RWPE2 (cell line): ENCODE data around the gene ASIC3.
A peak's percentile ranks its signal among the peaks of the same experiment; 100 is the strongest.

Experiments used
- ATAC-seq: fragments of 200-7000 bp; cut with Tn5 transposase; 3 replicates; pipeline ENCODE4 v1.9.1; 2021; ENCODE audit warnings: low read depth
- DNase-seq: peaks from one replicate; pipeline ENCODE4 v3.0.0-alpha.2; 2020; ENCODE audit warnings: low spot score
- H3K27ac ChIP-seq: fragments of 450-650 bp; 2 replicates; pipeline ENCODE4 v1.5.1; 2017; ENCODE audit warnings: mild to moderate bottlenecking; ENCODE audit not compliant: poor library complexity, severe bottlenecking
- H3K27me3 ChIP-seq: fragments of 250-450 bp; sonication (Bioruptor Pico); 2 replicates; pipeline ENCODE4 v1.5.1; 2021; ENCODE audit warnings: mild to moderate bottlenecking, moderate library complexity; ENCODE audit not compliant: insufficient read depth, poor library complexity, severe bottlenecking
- H3K36me3 ChIP-seq: fragments of 250-450 bp; sonication (Bioruptor Pico); 2 replicates; pipeline ENCODE4 v1.5.1; 2020; ENCODE audit warnings: low read depth, mild to moderate bottlenecking, moderate library complexity
- H3K4me1 ChIP-seq: fragments of 250-450 bp; sonication (Bioruptor Pico); 2 replicates; pipeline ENCODE4 v1.5.1; 2021; ENCODE audit warnings: mild to moderate bottlenecking, moderate library complexity; ENCODE audit not compliant: insufficient read depth, poor library complexity, severe bottlenecking
- H3K4me3 ChIP-seq: fragments of 250-450 bp; sonication (Bioruptor Pico); 2 replicates; pipeline ENCODE4 v1.5.1; 2021; ENCODE audit warnings: mild to moderate bottlenecking, moderate library complexity; ENCODE audit not compliant: severe bottlenecking
- H3K9me3 ChIP-seq: fragments of 250-450 bp; sonication (Bioruptor Pico); 2 replicates; pipeline ENCODE4 v1.5.1; 2021; ENCODE audit warnings: mild to moderate bottlenecking, moderate library complexity; ENCODE audit not compliant: severe bottlenecking
- TF ChIP-seq, protein P1 (sequence below): fragments of 450-650 bp; IDR thresholded peaks from one replicate; pipeline ENCODE4 v1.5.1; 2017; ENCODE audit warnings: mild to moderate bottlenecking, moderate library complexity; ENCODE audit not compliant: poor library complexity, severe bottlenecking

The ASIC3 gene

DNA sequence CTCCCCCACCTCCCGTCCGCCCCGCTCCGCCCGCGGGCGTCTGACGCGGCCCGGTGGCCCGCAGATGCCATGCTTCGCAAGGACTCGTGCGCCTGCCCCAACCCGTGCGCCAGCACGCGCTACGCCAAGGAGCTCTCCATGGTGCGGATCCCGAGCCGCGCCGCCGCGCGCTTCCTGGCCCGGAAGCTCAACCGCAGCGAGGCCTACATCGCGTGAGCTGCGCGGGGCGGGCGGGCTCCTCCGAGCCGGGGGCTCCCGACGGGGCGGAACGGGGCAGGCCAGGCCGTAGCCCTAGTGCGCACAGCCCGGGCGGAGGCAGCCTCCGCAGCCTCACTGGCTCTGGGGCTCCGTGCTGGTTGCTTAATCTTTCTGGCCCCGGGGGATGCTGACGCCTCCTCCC, 2.8 kb downstream of the ASIC3 start:
- peaks cover 6% of the 10 kb centered on the region for H3K27me3 ChIP-seq
- ATAC-seq (peak; percentile 67), DNase-seq (no peak)
- H3K36me3 ChIP-seq: no peaks in the 10 kb centered on the region
- no peak overlapping the region for H3K27ac ChIP-seq
- H3K9me3 ChIP-seq: no peaks in the 10 kb centered on the region
- H3K4me1 ChIP-seq: no peaks in the 10 kb centered on the region
- TF ChIP-seq, protein P1, sequence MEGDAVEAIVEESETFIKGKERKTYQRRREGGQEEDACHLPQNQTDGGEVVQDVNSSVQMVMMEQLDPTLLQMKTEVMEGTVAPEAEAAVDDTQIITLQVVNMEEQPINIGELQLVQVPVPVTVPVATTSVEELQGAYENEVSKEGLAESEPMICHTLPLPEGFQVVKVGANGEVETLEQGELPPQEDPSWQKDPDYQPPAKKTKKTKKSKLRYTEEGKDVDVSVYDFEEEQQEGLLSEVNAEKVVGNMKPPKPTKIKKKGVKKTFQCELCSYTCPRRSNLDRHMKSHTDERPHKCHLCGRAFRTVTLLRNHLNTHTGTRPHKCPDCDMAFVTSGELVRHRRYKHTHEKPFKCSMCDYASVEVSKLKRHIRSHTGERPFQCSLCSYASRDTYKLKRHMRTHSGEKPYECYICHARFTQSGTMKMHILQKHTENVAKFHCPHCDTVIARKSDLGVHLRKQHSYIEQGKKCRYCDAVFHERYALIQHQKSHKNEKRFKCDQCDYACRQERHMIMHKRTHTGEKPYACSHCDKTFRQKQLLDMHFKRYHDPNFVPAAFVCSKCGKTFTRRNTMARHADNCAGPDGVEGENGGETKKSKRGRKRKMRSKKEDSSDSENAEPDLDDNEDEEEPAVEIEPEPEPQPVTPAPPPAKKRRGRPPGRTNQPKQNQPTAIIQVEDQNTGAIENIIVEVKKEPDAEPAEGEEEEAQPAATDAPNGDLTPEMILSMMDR: no peak
- no peak overlapping the region for H3K4me3 ChIP-seq

DNA sequence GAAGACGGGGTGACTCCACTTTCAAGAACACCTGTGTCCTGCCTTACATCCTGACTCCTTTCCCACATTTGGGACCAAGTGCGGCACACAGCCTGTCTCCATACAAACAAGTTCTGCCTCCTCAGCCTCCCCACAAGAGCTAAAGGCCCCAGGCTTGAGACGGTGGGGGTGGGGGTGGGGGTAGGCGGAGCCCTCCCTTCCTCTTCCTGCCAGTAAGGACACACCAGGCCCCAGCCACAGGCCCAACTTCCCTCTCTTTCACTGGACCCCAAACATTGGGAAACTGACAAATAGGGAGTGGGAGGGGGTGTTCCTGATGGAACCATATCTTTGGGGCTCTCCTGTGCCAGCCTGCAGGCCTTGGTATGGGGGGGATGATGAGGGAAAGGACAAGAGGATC, 4.8 kb downstream of the ASIC3 start:
- ATAC-seq: no peak
- no peak overlapping the region for H3K27ac ChIP-seq
- peaks cover 6% of the 10 kb centered on the region for H3K27me3 ChIP-seq
- no peaks in the 10 kb centered on the region for H3K9me3 ChIP-seq
- no peaks in the 10 kb centered on the region for H3K4me1 ChIP-seq
- no peak overlapping the region for H3K4me3 ChIP-seq
- TF ChIP-seq, protein P1: no peak
- DNase-seq: no peak
- H3K36me3 ChIP-seq: no peaks in the 10 kb centered on the region

DNA sequence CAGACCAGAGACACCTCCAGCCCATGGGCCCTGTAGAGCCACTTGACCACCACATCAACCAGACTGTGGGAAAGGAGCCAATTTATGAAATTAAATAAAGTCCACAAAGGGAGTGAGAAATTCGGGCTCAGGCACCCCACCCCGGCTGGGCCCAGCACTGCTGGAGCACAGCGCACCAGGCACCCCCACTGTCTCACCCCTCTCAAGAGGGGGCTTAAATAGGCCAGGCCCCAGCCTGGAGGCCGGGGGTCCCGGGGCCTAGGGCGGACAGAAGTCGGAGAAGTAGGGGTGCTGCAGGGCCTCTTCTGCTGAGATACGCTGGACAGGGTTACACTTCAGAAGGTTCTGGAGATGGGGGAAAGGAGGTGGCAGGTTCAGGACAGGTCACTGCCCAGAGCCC, 5.4 kb downstream of the ASIC3 start:
- peaks cover 3% of the 10 kb centered on the region for H3K4me1 ChIP-seq
- ATAC-seq: no peak
- no peak overlapping the region for H3K27ac ChIP-seq
- H3K36me3 ChIP-seq: no peaks in the 10 kb centered on the region
- TF ChIP-seq, protein P1: no peak
- H3K27me3 ChIP-seq: peaks cover 6% of the 10 kb centered on the region
- H3K9me3 ChIP-seq: no peaks in the 10 kb centered on the region
- no peak for DNase-seq
- no peak overlapping the region for H3K4me3 ChIP-seq

DNA sequence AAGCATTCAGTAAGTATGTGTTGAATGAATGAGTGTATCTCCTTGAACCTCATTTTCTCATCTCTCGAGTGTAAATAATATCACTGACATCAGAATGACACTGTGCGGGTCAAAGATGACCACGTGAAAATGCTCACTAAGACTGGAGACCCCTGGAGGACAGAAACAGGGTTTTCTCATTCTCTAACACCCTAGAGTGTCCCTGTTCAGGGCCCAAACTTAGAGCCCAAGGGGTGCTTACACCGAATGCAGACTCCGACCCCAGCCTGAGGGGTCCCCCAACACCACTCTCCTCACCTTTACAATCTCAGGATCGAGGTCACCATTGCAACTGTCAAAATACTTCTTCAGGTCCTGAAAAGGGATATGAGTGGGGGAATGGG, 7.9 kb downstream of the ASIC3 start:
- H3K4me1 ChIP-seq: peaks cover 9% of the 10 kb centered on the region
- no peaks in the 10 kb centered on the region for H3K9me3 ChIP-seq

More for the DNA sequence above, 7.9 kb downstream of the ASIC3 start:
- Histone ChIP-seq H3K36me3 (no peaks in the 10 kb centered on the region), H3K27me3 (no peaks in the 10 kb centered on the region), H3K27ac (no peak overlapping the region), H3K4me3 (no peak overlapping the region)
- ATAC-seq (no peak), DNase-seq (no peak)
- TF ChIP-seq, protein P1: no peak
